Thoracic aorta (tissue), 2 donors: Measurements from ENCODE around the gene KCNK13. TPM values are rescaled to one million over a fixed set of nuclear protein-coding genes. Genes with fewer than 3 reads are reported as not detected.

Source experiments
- ATAC-seq: fragments of 150-250 bp; one replicate; pipeline ENCODE4 v1.8.0; 2017; ENCODE audit warnings: low read depth; ENCODE audit not compliant: insufficient number of reproducible peaks, low FRiP score
- DNase-seq: peaks from one replicate; pipeline ENCODE4 v3.0.0-alpha.2; 2020; ENCODE audit warnings: low spot score
- H3K27ac ChIP-seq, 2 donors: fragments of 200-600 bp; sonication (generic); 1 replicate in 1 of 2; 2 replicates in 1 of 2; pipeline ENCODE4 v1.5.1; 2016; ENCODE audit warnings: mild to moderate bottlenecking in 2 of 2, moderate library complexity in 2 of 2
- H3K27me3 ChIP-seq: fragments of 200-600 bp; sonication (generic); replicated peaks from 2 replicates; pipeline ENCODE4 v1.6.0; 2016; ENCODE audit warnings: mild to moderate bottlenecking; ENCODE audit not compliant: insufficient read depth
- H3K36me3 ChIP-seq: fragments of 200-600 bp; sonication (generic); one replicate; pipeline ENCODE4 v1.5.1; 2016
- H3K4me1 ChIP-seq, 2 donors: fragments of 200-600 bp; sonication (generic); 1 replicate in 1 of 2; 2 replicates in 1 of 2; pipeline versions ENCODE4 v1.5.1 to v1.6.0; 2016; ENCODE audit warnings: low read depth in 2 of 2, mild to moderate bottlenecking in 1 of 2; ENCODE audit not compliant: control insufficient read depth in 1 of 2
- H3K4me3 ChIP-seq: fragments of 200-600 bp; sonication (generic); 2 replicates; pipeline ENCODE4 v1.5.1; 2016; ENCODE audit warnings: mild to moderate bottlenecking
- H3K9me3 ChIP-seq: fragments of 200-600 bp; sonication (generic); 2 replicates; pipeline ENCODE4 v1.5.1; 2016
- CTCF ChIP-seq: fragments of 200-600 bp; sonication (generic); IDR thresholded peaks from one replicate; pipeline ENCODE4 v1.5.1; 2019; ENCODE audit warnings: antibody characterized with exemption
- total RNA-seq, 2 donors: library from RNA; depleted of rRNA; stranded (reverse); fragments of >200 nt; gene quantifications; one replicate each; pipeline versions ENCODE4 v1.1.0 to v1.2.3, GENCODE V29; 2016

Gene KCNK13
- total RNA-seq, 2 donors from 2014 or later, result 0.14 to 0.92 TPM

GRCh38 chr14:90039253-90040010, 22.4 kb upstream of the KCNK13 start:
- no peak for TF ChIP-seq CTCF
- no peak overlapping the region for H3K4me3 ChIP-seq
- no peaks in the 10 kb centered on the region for H3K27me3 ChIP-seq
- H3K36me3 ChIP-seq, result peaks cover 2% of the 10 kb centered on the region
- H3K9me3 ChIP-seq, result no peaks in the 10 kb centered on the region
- no peak for ATAC-seq
- no peak for DNase-seq
- H3K27ac ChIP-seq, result no peak overlapping the region
- H3K4me1 ChIP-seq, result no peaks in the 10 kb centered on the region

GRCh38 chr14:90040411-90040810, 21.4 kb upstream of the KCNK13 start:
- Histone ChIP-seq H3K4me3 (no peak overlapping the region), H3K27me3 (no peaks in the 10 kb centered on the region), H3K9me3 (no peaks in the 10 kb centered on the region), H3K36me3 (peaks cover 2% of the 10 kb centered on the region), H3K27ac (no peak overlapping the region), H3K4me1 (no peaks in the 10 kb centered on the region)
- no peak for TF ChIP-seq CTCF
- no peak for DNase-seq
- no peak for ATAC-seq

- ATAC-seq (no peak), DNase-seq (no peak)
- TF ChIP-seq CTCF, result no peak
- Histone ChIP-seq H3K4me1 (no peaks in the 10 kb centered on the region), H3K36me3 (peaks cover 2% of the 10 kb centered on the region), H3K27ac (no peak overlapping the region), H3K4me3 (no peak overlapping the region), H3K27me3 (no peaks in the 10 kb centered on the region), H3K9me3 (no peaks in the 10 kb centered on the region)
Measured at GRCh38 chr14:90042496-90043252, 19.1 kb upstream of the KCNK13 start.

- no peaks in the 10 kb centered on the region for H3K36me3 ChIP-seq
- no peak for ATAC-seq
- no peaks in the 10 kb centered on the region for H3K4me1 ChIP-seq
- no peak for DNase-seq
- no peak for TF ChIP-seq CTCF
- no peak overlapping the region for H3K27ac ChIP-seq
- no peak overlapping the region for H3K4me3 ChIP-seq
- H3K27me3 ChIP-seq, result no peaks in the 10 kb centered on the region
- H3K9me3 ChIP-seq, result no peaks in the 10 kb centered on the region
Measured at GRCh38 chr14:90045616-90046015, 16.2 kb upstream of the KCNK13 start.

GRCh38 chr14:90049390-90049789, 12.4 kb upstream of the KCNK13 start:
- DNase-seq, result no peak
- Histone ChIP-seq H3K4me3 (no peak overlapping the region), H3K4me1 (no peaks in the 10 kb centered on the region), H3K27ac (no peak overlapping the region), H3K27me3 (peaks cover 1% of the 10 kb centered on the region), H3K36me3 (no peaks in the 10 kb centered on the region), H3K9me3 (no peaks in the 10 kb centered on the region)
- no peak for ATAC-seq
- no peak for TF ChIP-seq CTCF
